HepG2 (cell line): Measurements from ENCODE around the gene YBX2. TPM values are rescaled to one million over a fixed set of nuclear protein-coding genes. Genes with fewer than 3 reads are reported as not detected.

Experiments
- FOXK2 ChIP-seq: fragments of 450-650 bp; IDR thresholded peaks from 2 replicates; pipeline ENCODE4 v1.6.1; 2016
- GMEB2 ChIP-seq: IDR thresholded peaks from 2 replicates; pipeline ENCODE4 v1.6.1; 2016; ENCODE audit warnings: missing biosample characterization, missing genetic modification reagents, low read depth
- HOXA7 ChIP-seq: sonication (generic); formaldehyde crosslinking; IDR thresholded peaks from 2 replicates; pipeline ENCODE4 v1.8.1; 2022; ENCODE audit warnings: mild to moderate bottlenecking, missing genetic modification reagents, moderate library complexity
- KDM2A ChIP-seq: sonication (generic); formaldehyde crosslinking; IDR thresholded peaks from 2 replicates; pipeline ENCODE4 v1.4.0; 2020; ENCODE audit warnings: low read depth, missing genetic modification reagents, borderline replicate concordance
- NR2F6 ChIP-seq, 2 experiments: IDR thresholded peaks; 2 replicates each; pipeline ENCODE4 v1.6.1; 2016; ENCODE audit warnings: antibody characterized with exemption in 1 of 2, mild to moderate bottlenecking in 1 of 2
- POLR2A ChIP-seq, 2 experiments: IDR thresholded peaks; 2 replicates each; pipeline ENCODE4 v1.6.1; 2011; ENCODE audit warnings: low read depth in 2 of 2, low read length in 2 of 2, mild to moderate bottlenecking in 1 of 2, moderate library complexity in 1 of 2; ENCODE audit not compliant: insufficient read depth in 1 of 2
- REL ChIP-seq: sonication (generic); formaldehyde crosslinking; conservative IDR thresholded peaks from 2 replicates; pipeline ENCODE4 v1.8.0; 2022; ENCODE audit warnings: mild to moderate bottlenecking, missing genetic modification reagents, moderate library complexity
- SP5 ChIP-seq: IDR thresholded peaks from 2 replicates; pipeline ENCODE4 v1.6.1; 2016; ENCODE audit warnings: low read depth, borderline replicate concordance
- TARDBP ChIP-seq: sonication (generic); formaldehyde crosslinking; IDR thresholded peaks from 2 replicates; pipeline ENCODE4 v1.8.0; 2022; ENCODE audit warnings: mild to moderate bottlenecking, missing genetic modification reagents
- THAP11 ChIP-seq: IDR thresholded peaks from 2 replicates; pipeline ENCODE4 v1.6.1; 2016; ENCODE audit warnings: missing biosample characterization, missing genetic modification reagents
- ZNF136 ChIP-seq: sonication (generic); formaldehyde crosslinking; IDR thresholded peaks from 2 replicates; pipeline ENCODE4 v1.8.1; 2022; ENCODE audit warnings: low read depth, mild to moderate bottlenecking, moderate library complexity, missing genetic modification reagents
- ZNF138 ChIP-seq: sonication (generic); formaldehyde crosslinking; IDR thresholded peaks from 2 replicates; pipeline ENCODE4 v1.5.0; 2020; ENCODE audit warnings: mild to moderate bottlenecking, low read depth, missing genetic modification reagents
- ZNF160 ChIP-seq: sonication (generic); formaldehyde crosslinking; IDR thresholded peaks from 2 replicates; pipeline ENCODE4 v1.8.0; 2022; ENCODE audit warnings: mild to moderate bottlenecking, inconsistent platforms, missing genetic modification reagents
- ZNF296 ChIP-seq: sonication (generic); formaldehyde crosslinking; conservative IDR thresholded peaks from 2 replicates; pipeline ENCODE4 v1.5.0; 2020; ENCODE audit warnings: mild to moderate bottlenecking, missing genetic modification reagents
- ZNF382 ChIP-seq: sonication (generic); formaldehyde crosslinking; IDR thresholded peaks from 2 replicates; pipeline ENCODE4 v1.5.0; 2020; ENCODE audit warnings: missing genetic modification reagents, mild to moderate bottlenecking, borderline replicate concordance
- ZNF430 ChIP-seq: sonication (generic); formaldehyde crosslinking; IDR thresholded peaks from 2 replicates; pipeline ENCODE4 v1.9.0; 2021; ENCODE audit warnings: mild to moderate bottlenecking, missing genetic modification reagents
- ZNF614 ChIP-seq: IDR thresholded peaks from 2 replicates; pipeline ENCODE4 v1.6.1; 2018; ENCODE audit warnings: missing biosample characterization, missing genetic modification reagents, inconsistent platforms, borderline replicate concordance
- ZNF766 ChIP-seq: sonication (generic); formaldehyde crosslinking; IDR thresholded peaks from 2 replicates; pipeline ENCODE4 v1.5.0; 2020; ENCODE audit warnings: missing genetic modification reagents, borderline replicate concordance
- ZNF772 ChIP-seq: sonication (generic); formaldehyde crosslinking; IDR thresholded peaks from 2 replicates; pipeline ENCODE4 v1.5.0; 2020; ENCODE audit warnings: mild to moderate bottlenecking, missing genetic modification reagents
- ZNF83 ChIP-seq: sonication (generic); formaldehyde crosslinking; IDR thresholded peaks from 2 replicates; pipeline ENCODE4 v1.4.0; 2020; ENCODE audit warnings: missing genetic modification reagents, mild to moderate bottlenecking, borderline replicate concordance
- ZZZ3 ChIP-seq: sonication (generic); formaldehyde crosslinking; IDR thresholded peaks from 2 replicates; pipeline ENCODE4 v1.4.0; 2020; ENCODE audit warnings: missing genetic modification reagents, mild to moderate bottlenecking, borderline replicate concordance
- polyA plus RNA-seq, 8 experiments: library from polyadenylated mRNA; depleted of rRNA in 3 of 8; stranded (reverse) in 7 of 8; unstranded in 1 of 8; fragments of >200 nt; fragmentation: Illumina TruSeq in 4 of 8; extraction: Trizol in 4 of 8; gene quantifications; 2 replicates each; pipeline versions ENCODE4 v1.2.1 to v1.2.3, GENCODE V29; 2011 to 2016; ENCODE audit warnings: low read depth in 4 of 8, missing spikeins in 1 of 8, mixed read lengths in 1 of 8; ENCODE audit not compliant: insufficient read depth in 1 of 8
- total RNA-seq, 5 experiments: library from RNA; depleted of rRNA; stranded (reverse); fragments of >200 nt; fragmentation: Illumina TruSeq; extraction: Trizol; gene quantifications; 2 replicates each; pipeline ENCODE4 v1.2.3, GENCODE V29; 2016; ENCODE audit warnings: low read depth in 1 of 5
- TF ChIP-seq, protein P1 (sequence below): IDR thresholded peaks from 2 replicates; pipeline ENCODE4 v1.6.1; 2016
- TF ChIP-seq, protein P2 (sequence below): IDR thresholded peaks from 2 replicates; pipeline ENCODE4 v1.6.1; 2016; ENCODE audit warnings: low read depth, control low read depth

YBX2 gene
- total and polyA plus RNA-seq, 2 of the 13 experiments (the other 11 are each of a cell fraction or from before 2014, with no cell fraction given), result 0.12 to 0.22 TPM

DNA sequence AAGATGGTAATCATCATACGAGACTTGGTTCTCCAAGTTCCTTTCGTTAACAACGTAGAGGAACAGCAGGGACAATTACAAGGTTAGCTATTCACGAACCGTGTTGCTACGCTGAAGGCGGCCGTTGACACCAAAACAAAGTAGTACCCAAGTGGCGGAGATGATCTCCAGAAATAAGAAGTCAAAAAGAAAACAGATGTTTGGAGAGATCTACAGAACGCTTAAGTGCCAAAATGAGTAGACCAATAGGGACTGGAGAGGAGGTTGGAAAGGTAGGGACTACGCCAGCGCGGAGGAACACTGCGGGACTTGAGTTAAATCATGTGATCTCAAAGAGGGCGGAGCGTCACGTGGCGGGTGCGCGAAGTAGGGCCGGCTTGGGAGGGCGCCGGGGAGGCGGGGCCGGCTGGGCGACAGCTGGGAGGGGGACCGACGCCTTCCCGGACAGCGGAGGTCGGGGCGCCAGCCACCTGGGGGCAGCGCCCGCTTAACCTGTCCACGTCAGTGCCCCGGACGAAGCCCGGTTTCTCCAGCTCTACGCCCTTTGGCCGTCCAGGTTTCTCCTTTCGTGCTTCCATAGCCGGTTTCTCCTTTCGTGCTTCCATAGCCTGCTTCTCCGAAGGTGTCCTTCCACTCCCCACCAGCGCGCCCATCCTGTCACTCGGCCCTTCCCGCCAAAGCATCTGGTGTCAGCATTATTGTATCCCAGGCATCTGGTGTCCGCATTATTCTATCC is 51.6 kb downstream of the YBX2 start (continued):
- TF ChIP-seq, protein P1, sequence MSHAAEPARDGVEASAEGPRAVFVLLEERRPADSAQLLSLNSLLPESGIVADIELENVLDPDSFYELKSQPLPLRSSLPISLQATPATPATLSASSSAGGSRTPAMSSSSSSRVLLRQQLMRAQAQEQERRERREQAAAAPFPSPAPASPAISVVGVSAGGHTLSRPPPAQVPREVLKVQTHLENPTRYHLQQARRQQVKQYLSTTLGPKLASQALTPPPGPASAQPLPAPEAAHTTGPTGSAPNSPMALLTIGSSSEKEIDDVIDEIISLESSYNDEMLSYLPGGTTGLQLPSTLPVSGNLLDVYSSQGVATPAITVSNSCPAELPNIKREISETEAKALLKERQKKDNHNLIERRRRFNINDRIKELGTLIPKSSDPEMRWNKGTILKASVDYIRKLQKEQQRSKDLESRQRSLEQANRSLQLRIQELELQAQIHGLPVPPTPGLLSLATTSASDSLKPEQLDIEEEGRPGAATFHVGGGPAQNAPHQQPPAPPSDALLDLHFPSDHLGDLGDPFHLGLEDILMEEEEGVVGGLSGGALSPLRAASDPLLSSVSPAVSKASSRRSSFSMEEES (CRISPR knock-in tag), result peak; percentile 100
- peak; percentile 100 for TF ChIP-seq KDM2A (CRISPR knock-in tag)
- TF ChIP-seq ZNF614 (CRISPR knock-in tag), result 0 out of 2 replicates have a peak, but pooled peaks have one; percentile 62
- TF ChIP-seq, protein P2, sequence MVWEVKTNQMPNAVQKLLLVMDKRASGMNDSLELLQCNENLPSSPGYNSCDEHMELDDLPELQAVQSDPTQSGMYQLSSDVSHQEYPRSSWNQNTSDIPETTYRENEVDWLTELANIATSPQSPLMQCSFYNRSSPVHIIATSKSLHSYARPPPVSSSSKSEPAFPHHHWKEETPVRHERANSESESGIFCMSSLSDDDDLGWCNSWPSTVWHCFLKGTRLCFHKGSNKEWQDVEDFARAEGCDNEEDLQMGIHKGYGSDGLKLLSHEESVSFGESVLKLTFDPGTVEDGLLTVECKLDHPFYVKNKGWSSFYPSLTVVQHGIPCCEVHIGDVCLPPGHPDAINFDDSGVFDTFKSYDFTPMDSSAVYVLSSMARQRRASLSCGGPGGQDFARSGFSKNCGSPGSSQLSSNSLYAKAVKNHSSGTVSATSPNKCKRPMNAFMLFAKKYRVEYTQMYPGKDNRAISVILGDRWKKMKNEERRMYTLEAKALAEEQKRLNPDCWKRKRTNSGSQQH, result 0 out of 2 replicates have a peak, but pooled peaks have one; percentile 39
- TF ChIP-seq NR2F6 (IDR thresholded peaks at IDR 0.05), result no peak
- peak; percentile 57; the same call in 1 of the 2 replicates for TF ChIP-seq NR2F6 (CRISPR knock-in tag; IDR thresholded peaks at IDR 0.05)
- TF ChIP-seq GMEB2 (CRISPR knock-in tag), result peak; percentile 77
- peak; percentile 59 for TF ChIP-seq FOXK2
- 0 out of 2 replicates have a peak, but pooled peaks have one; percentile 33 for TF ChIP-seq ZNF766
- peak; percentile 53 for TF ChIP-seq TARDBP
- TF ChIP-seq HOXA7 (CRISPR knock-in tag), result no peak
- no peak for TF ChIP-seq REL
- no peak for TF ChIP-seq ZNF382
- TF ChIP-seq ZNF136 (CRISPR knock-in tag), result no peak
- TF ChIP-seq ZNF83 (CRISPR knock-in tag), result no peak; the same call in 1 of the 2 replicates
- TF ChIP-seq ZNF430 (CRISPR knock-in tag), result peak; percentile 56; the same call in 1 of the 2 replicates
- TF ChIP-seq ZNF160 (CRISPR knock-in tag), result peak; percentile 56; the same call in 1 of the 2 replicates
- TF ChIP-seq POLR2A (IDR thresholded peaks at IDR 0.05; ENCODE audit: insufficient read depth in 1 of 2, low read depth in 2 of 2, low read length in 2 of 2), result peak; percentile 22 to 66; a peak in 3 of 4 replicates
- peak; percentile 91 for TF ChIP-seq THAP11 (CRISPR knock-in tag)
- TF ChIP-seq ZZZ3 (CRISPR knock-in tag), result 0 out of 2 replicates have a peak, but pooled peaks have one; percentile 70
- no peak; the same call in 1 of the 2 replicates for TF ChIP-seq ZNF772 (CRISPR knock-in tag)
- peak; percentile 96 for TF ChIP-seq SP5 (CRISPR knock-in tag)
- no peak for TF ChIP-seq ZNF296 (CRISPR knock-in tag)
- no peak for TF ChIP-seq ZNF138 (CRISPR knock-in tag)
